Caco-2 (cell line): Measurements from ENCODE around the gene ATP5F1C. TPM values are rescaled to one million over a fixed set of nuclear protein-coding genes. Genes with fewer than 3 reads are reported as not detected.

Experiments
- BruUV-seq: library from RNA; stranded (reverse); fragments of 400-500 nt; replicated peaks from 2 replicates; lab custom pipeline; 2021; lab: Mats Ljungman, UMichigan
- CTCF ChIA-PET: fragments of 300-600 bp; sonication (Branson Sonifier 250); formaldehyde crosslinking; loops from one replicate; lab custom pipeline; 2022; ENCODE audit warnings: antibody characterized with exemption; lab: Charles Lee
- POLR2A ChIA-PET: fragments of 300-600 bp; sonication (Branson Sonifier 250); formaldehyde crosslinking; loops from one replicate; lab custom pipeline; 2022; ENCODE audit warnings: antibody characterized with exemption; lab: Charles Lee
- DNase-seq, 2 experiments: peaks; one replicate each; pipeline versions ENCODE4 v3.0.0 to v3.0.0-alpha.2; 2020 to 2022
- H3K27me3 ChIP-seq: replicated peaks from 2 replicates; pipeline ENCODE4 v1.6.0; 2011; ENCODE audit warnings: low read length; ENCODE audit not compliant: control insufficient read depth, insufficient read depth
- H3K36me3 ChIP-seq: 2 replicates; pipeline ENCODE4 v1.5.1; 2011; ENCODE audit warnings: low read length; ENCODE audit not compliant: control insufficient read depth, insufficient read depth
- H3K4me1 ChIP-seq: fragments of 250-450 bp; sonication (Bioruptor Pico); 2 replicates; pipeline ENCODE4 v1.5.1; 2020; ENCODE audit warnings: mild to moderate bottlenecking
- H3K4me3 ChIP-seq: 2 replicates; pipeline ENCODE4 v1.5.1; 2011; ENCODE audit warnings: low read depth, mild to moderate bottlenecking, control low read depth, low read length
- H3K9me3 ChIP-seq: fragments of 250-450 bp; sonication (Bioruptor Pico); 2 replicates; pipeline ENCODE4 v1.5.1; 2020; ENCODE audit warnings: mild to moderate bottlenecking, moderate library complexity
- H3K27ac Mint-ChIP-seq: one replicate; pipeline ENCODE4 v1.8.0; 2022; ENCODE audit warnings: mixed read lengths; ENCODE audit not compliant: unreplicated experiment
- H3K27me3 Mint-ChIP-seq: one replicate; pipeline ENCODE4 v1.8.0; 2022; ENCODE audit warnings: mixed read lengths; ENCODE audit not compliant: insufficient read depth, unreplicated experiment
- H3K36me3 Mint-ChIP-seq: one replicate; pipeline ENCODE4 v1.8.0; 2022; ENCODE audit warnings: mild to moderate bottlenecking, mixed read lengths; ENCODE audit not compliant: insufficient read depth, unreplicated experiment
- H3K4me1 Mint-ChIP-seq: one replicate; pipeline ENCODE4 v1.8.0; 2022; ENCODE audit warnings: low read depth, mixed read lengths; ENCODE audit not compliant: unreplicated experiment
- H3K4me3 Mint-ChIP-seq: one replicate; pipeline ENCODE4 v1.8.0; 2022; ENCODE audit warnings: mild to moderate bottlenecking, moderate library complexity, mixed read lengths; ENCODE audit not compliant: unreplicated experiment
- H3K9me3 Mint-ChIP-seq: one replicate; pipeline ENCODE4 v1.8.0; 2022; ENCODE audit warnings: mixed read lengths; ENCODE audit not compliant: unreplicated experiment
- CTCF ChIP-seq, 2 experiments: fragments of 200-600 bp in 1 of 2; IDR thresholded peaks; 1 replicate in 1 of 2; 2 replicates in 1 of 2; pipeline versions ENCODE4 v1.5.1 to v1.8.0; 2011 to 2022; ENCODE audit warnings: antibody characterized with exemption in 1 of 2, control low read depth in 1 of 2, inconsistent platforms in 1 of 2, low read depth in 1 of 2, low read length in 1 of 2, mild to moderate bottlenecking in 1 of 2, moderate library complexity in 1 of 2; ENCODE audit not compliant: insufficient read depth in 1 of 2, severe bottlenecking in 1 of 2, unreplicated experiment in 1 of 2
- intact Hi-C: fragments of 100-400 bp; cut with micrococcal nuclease; formaldehyde crosslinking; loops from one replicate; pipeline ENCODE4 v1.10.0; 2022; ENCODE audit not compliant: unreplicated experiment
- total RNA-seq: library from RNA; stranded (reverse); gene quantifications from 2 replicates; pipeline ENCODE4 v1.2.3, GENCODE V29; 2022

The ATP5F1C gene
- total RNA-seq, 1 experiment from 2014 or later: 568 TPM

- no peaks in the 10 kb centered on the region for H3K4me1 Mint-ChIP-seq
- DNase-seq: no peak
- no peaks in the 10 kb centered on the region for H3K27me3 ChIP-seq
- H3K9me3 ChIP-seq: no peaks in the 10 kb centered on the region
- H3K36me3 ChIP-seq: peaks cover 7% of the 10 kb centered on the region
- intact Hi-C loops: no loop called here
- H3K27me3 Mint-ChIP-seq: no peaks in the 10 kb centered on the region
- H3K27ac Mint-ChIP-seq: no peak overlapping the region
- peaks cover 97% of the 10 kb centered on the region for H3K36me3 Mint-ChIP-seq
- no TSS peak for BruUV-seq
- H3K9me3 Mint-ChIP-seq: no peaks in the 10 kb centered on the region
- no peak overlapping the region for H3K4me3 Mint-ChIP-seq
- CTCF ChIA-PET: no interaction called here
- H3K4me3 ChIP-seq: no peak overlapping the region
- no peak for TF ChIP-seq CTCF (IDR thresholded peaks at IDR 0.05; ENCODE audit: insufficient read depth in 1 of 2, low read depth in 1 of 2, low read length in 1 of 2, severe bottlenecking in 1 of 2, unreplicated experiment in 1 of 2)
- H3K4me1 ChIP-seq: no peaks in the 10 kb centered on the region
- POLR2A ChIA-PET: no interaction called here
Observed at GRCh38 chr10:7802606-7803005, 14.6 kb downstream of the ATP5F1C start.

DNA sequence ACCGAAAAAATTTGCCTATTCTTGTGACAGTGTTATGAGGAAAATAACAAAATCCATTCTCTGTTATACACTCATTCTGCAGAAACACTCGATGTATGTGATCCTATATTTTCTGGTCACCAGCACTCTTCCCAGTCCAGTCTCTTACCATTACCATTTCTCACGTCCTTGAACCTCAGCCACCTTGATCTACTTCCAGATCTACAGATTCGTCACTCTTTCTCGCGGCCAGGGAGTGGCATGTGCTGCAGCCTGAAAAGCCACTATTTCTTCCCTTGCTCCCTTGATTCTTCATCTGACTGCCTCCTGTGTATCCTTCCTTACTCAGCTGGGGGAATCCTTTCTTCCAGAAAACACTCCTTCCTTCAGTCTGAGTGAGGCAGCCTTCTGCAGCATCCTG, 16.2 kb downstream of the ATP5F1C start:
- no peak overlapping the region for H3K4me3 Mint-ChIP-seq
- H3K4me1 ChIP-seq: no peaks in the 10 kb centered on the region
- H3K4me3 ChIP-seq: no peak overlapping the region
- no peaks in the 10 kb centered on the region for H3K4me1 Mint-ChIP-seq
- H3K27me3 Mint-ChIP-seq: no peaks in the 10 kb centered on the region
- intact Hi-C loops: no loop called here
- H3K9me3 Mint-ChIP-seq: no peaks in the 10 kb centered on the region
- no peaks in the 10 kb centered on the region for H3K27me3 ChIP-seq
- peaks cover 91% of the 10 kb centered on the region for H3K36me3 Mint-ChIP-seq
- no peak overlapping the region for H3K27ac Mint-ChIP-seq
- no peak for TF ChIP-seq CTCF (IDR thresholded peaks at IDR 0.05; ENCODE audit: insufficient read depth in 1 of 2, low read depth in 1 of 2, low read length in 1 of 2, severe bottlenecking in 1 of 2, unreplicated experiment in 1 of 2)
- no peaks in the 10 kb centered on the region for H3K9me3 ChIP-seq
- no TSS peak for BruUV-seq
- ChIA-PET POLR2A (no interaction called here), CTCF (no interaction called here)
- no peak for DNase-seq
- H3K36me3 ChIP-seq: peaks cover 8% of the 10 kb centered on the region

GRCh38 chr10:7804741-7805140, 16.8 kb downstream of the ATP5F1C start:
- H3K9me3 Mint-ChIP-seq: no peaks in the 10 kb centered on the region
- POLR2A ChIA-PET: no interaction called here
- H3K9me3 ChIP-seq: no peaks in the 10 kb centered on the region
- H3K4me3 Mint-ChIP-seq: no peak overlapping the region
- no peak for DNase-seq
- no peak overlapping the region for H3K4me3 ChIP-seq
- CTCF ChIA-PET: no interaction called here
- peaks cover 91% of the 10 kb centered on the region for H3K36me3 Mint-ChIP-seq
- TF ChIP-seq CTCF (IDR thresholded peaks at IDR 0.05; ENCODE audit: insufficient read depth in 1 of 2, low read depth in 1 of 2, low read length in 1 of 2, severe bottlenecking in 1 of 2, unreplicated experiment in 1 of 2): no peak
- BruUV-seq: no TSS peak
- intact Hi-C loops: no loop called here
- H3K4me1 ChIP-seq: no peaks in the 10 kb centered on the region
- no peaks in the 10 kb centered on the region for H3K27me3 ChIP-seq
- no peaks in the 10 kb centered on the region for H3K4me1 Mint-ChIP-seq
- H3K27ac Mint-ChIP-seq: no peak overlapping the region
- peaks cover 8% of the 10 kb centered on the region for H3K36me3 ChIP-seq
- no peaks in the 10 kb centered on the region for H3K27me3 Mint-ChIP-seq
